H1 (cell line): ENCODE data around the gene SCARB2.

Source experiments
- BACH1 ChIP-seq: IDR thresholded peaks from 2 replicates; pipeline ENCODE4 v1.6.1; 2012; ENCODE audit warnings: low read length, improper control_type of control experiment
- CBX5 ChIP-seq: fragments of 300-800, 300-1000 bp; sonication (generic); IDR thresholded peaks from 2 replicates; pipeline ENCODE4 v1.7.1; 2016; ENCODE audit warnings: antibody characterized with exemption, low read length, low read depth
- CTCF ChIP-seq, 3 experiments: IDR thresholded peaks; 1 replicate in 2 of 3; 2 replicates in 1 of 3; pipeline versions ENCODE4 v1.5.1 to v1.6.1; 2011; ENCODE audit warnings: low read length in 3 of 3, mild to moderate bottlenecking in 3 of 3, inconsistent platforms in 2 of 3, low read depth in 1 of 3, moderate library complexity in 1 of 3; ENCODE audit not compliant: insufficient read depth in 1 of 3; ENCODE audit errors: control extremely low read depth in 1 of 3
- JUND ChIP-seq: IDR thresholded peaks from 2 replicates; pipeline ENCODE4 v1.6.1; 2011; ENCODE audit warnings: mild to moderate bottlenecking, improper control_type of control experiment, low read length
- POLR2A ChIP-seq, 2 experiments: IDR thresholded peaks; 1 replicate in 1 of 2; 2 replicates in 1 of 2; pipeline ENCODE4 v1.6.1; 2011; ENCODE audit warnings: low read depth in 2 of 2, low read length in 2 of 2, mild to moderate bottlenecking in 2 of 2; ENCODE audit errors: control extremely low read depth in 1 of 2
- RAD21 ChIP-seq, 2 experiments: IDR thresholded peaks in 1 of 2; conservative IDR thresholded peaks in 1 of 2; 2 replicates each; pipeline ENCODE4 v1.6.1; 2011; ENCODE audit warnings: low read depth in 2 of 2, low read length in 2 of 2, improper control_type of control experiment in 1 of 2, inconsistent platforms in 1 of 2, mild to moderate bottlenecking in 1 of 2, moderate library complexity in 1 of 2
- RFX5 ChIP-seq: IDR thresholded peaks from 2 replicates; pipeline ENCODE4 v1.6.1; 2011; ENCODE audit warnings: low read depth, low read length, improper control_type of control experiment, borderline replicate concordance
- SIX5 ChIP-seq: IDR thresholded peaks from 2 replicates; pipeline ENCODE4 v1.6.1; 2011; ENCODE audit warnings: mild to moderate bottlenecking, low read depth, low read length
- YY1 ChIP-seq: IDR thresholded peaks from 2 replicates; pipeline ENCODE4 v1.6.1; 2011; ENCODE audit warnings: low read depth, mild to moderate bottlenecking, low read length

- TF ChIP-seq BACH1 (no peak), CTCF (IDR thresholded peaks at IDR 0.05; ENCODE audit: control extremely low read depth in 1 of 3, insufficient read depth in 1 of 3, low read depth in 1 of 3, low read length in 3 of 3) (no peak), YY1 (no peak), POLR2A (IDR thresholded peaks at IDR 0.05; ENCODE audit: control extremely low read depth in 1 of 2, low read depth in 2 of 2, low read length in 2 of 2) (no peak), SIX5 (no peak), JUND (no peak), RAD21 (IDR thresholded peaks at IDR 0.05 in 1 of 2, conservative IDR thresholded peaks at IDR 0.05 in 1 of 2; ENCODE audit: low read depth in 2 of 2, low read length in 2 of 2) (no peak), RFX5 (no peak), CBX5 (no peak)
Measured at GRCh38 chr4:76127754-76128153, 85.9 kb downstream of the SCARB2 start.
